Measurements from ENCODE around the gene RNF169.
"Not testable (repeated sequence)": the region's sequence is repeated elsewhere in the genome, so short reads cannot be mapped to it uniquely, and the experiment has no call there.

The RNF169 gene

GRCh38 chr11:74820763-74821162, 72.1 kb downstream of the RNF169 start:
- peak; percentile 77 for DNase-seq (ENCODE audit: low read depth)

- DNase-seq (ENCODE audit: low read depth), result no peak
Measured at GRCh38 chr11:74822170-74822569, 73.5 kb downstream of the RNF169 start.

GRCh38 chr11:74824285-74824982, 75.8 kb downstream of the RNF169 start:
- no peak for DNase-seq (ENCODE audit: low read depth)

DNA sequence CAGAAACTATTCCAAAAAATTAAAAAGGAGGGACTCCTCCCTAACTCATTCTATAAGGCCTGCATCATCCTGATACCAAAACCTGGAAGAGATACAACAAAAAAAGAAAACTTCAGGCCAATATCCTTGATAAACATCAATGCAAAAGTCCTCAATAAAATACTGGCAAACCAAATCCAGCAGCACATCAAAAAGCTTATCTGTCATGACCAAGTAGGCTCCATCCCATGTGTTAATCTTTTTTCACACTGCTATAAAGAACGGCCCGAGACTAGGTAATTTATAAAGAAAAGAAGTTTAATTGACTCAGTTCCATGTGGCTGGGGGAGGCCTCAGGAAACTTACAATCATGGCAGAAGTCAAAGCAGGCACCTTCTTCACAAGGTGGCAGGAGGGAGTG, 76.9 kb downstream of the RNF169 start:
- not testable (repeated sequence) for DNase-seq (ENCODE audit: low read depth)

- DNase-seq (ENCODE audit: low read depth), result no peak
Measured at GRCh38 chr11:74826901-74827300, 78.3 kb downstream of the RNF169 start.

DNA sequence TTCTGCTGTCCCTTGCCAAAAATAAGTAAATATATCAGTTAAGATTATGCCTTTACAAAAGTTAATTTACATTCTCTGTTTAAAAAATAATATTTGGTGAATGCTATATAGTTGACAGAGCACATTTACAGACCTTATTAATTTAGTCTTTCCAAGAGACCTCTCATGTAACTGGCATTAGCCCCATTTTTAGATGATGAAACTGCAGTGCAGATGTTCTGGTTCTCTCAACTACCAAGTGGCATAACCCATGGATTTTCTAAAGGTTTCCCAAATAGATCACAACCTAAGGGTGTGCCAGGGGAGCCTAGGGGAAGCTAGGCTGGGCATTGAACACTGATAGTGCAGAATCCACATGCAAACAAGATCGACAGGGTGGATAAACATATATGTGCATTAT, 88.5 kb downstream of the RNF169 start:
- no peak for DNase-seq (ENCODE audit: low read depth)

DNA sequence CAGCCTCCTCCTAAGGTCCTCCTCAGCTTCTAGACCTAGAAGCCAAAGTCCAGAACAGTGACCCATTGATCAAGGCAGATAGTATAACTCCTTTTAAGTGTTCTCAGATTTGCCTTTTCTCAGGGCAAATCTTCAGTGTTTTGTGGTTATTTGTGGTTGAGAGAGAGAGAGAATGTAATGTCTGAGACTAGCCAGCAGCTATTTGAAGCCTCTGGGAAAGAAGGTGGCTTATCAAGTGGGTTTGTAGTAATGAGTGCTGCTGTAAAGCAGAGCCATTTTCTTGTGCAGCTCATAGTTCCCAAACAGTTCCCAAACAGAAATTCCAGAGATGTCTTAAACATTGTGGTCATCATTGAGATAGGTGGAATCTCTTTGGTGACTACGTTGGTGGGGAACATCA, 89.5 kb downstream of the RNF169 start:
- DNase-seq (ENCODE audit: low read depth), result no peak

DNA sequence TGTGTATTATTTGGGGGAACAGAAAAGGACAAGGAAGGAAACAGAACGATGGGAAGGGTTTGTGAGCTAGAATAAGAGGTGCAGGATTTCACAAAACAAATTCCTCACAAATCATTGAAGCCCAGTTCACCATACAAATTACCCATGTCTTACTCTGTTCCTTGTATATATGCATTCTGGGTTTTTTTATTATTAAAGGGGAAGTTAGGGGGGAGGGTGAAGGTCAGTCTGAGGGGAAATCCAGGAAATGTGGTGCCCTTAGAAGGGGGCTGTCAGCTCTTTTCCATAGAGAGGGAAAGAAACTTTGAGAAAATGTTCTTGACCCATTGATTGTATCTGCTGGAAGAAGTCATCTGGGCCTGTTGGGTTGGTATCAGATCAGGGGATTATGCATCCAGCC, 90.8 kb downstream of the RNF169 start:
- no peak for DNase-seq (ENCODE audit: low read depth)

GRCh38 chr11:74839971-74840370, 91.3 kb downstream of the RNF169 start:
- DNase-seq (ENCODE audit: low read depth), result no peak

DNA sequence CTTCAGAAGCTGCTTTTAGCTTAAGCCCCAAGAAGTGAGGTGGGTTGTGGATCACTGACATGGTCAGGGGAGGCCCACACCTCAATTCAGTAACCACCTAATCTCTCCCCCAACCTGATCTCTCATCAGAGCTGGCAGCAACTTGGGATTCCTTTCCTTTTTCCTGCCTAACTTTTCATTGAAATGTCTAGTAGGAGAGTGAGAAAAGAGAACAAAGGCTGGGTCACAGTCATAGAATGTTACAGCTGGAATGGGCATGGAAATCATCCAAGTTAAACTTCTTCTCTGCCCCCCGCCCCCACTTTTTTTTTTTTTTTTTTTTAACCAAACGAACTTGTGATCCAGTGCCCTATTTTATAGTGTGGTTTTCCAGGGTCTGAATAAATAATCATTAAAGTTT, 91.8 kb downstream of the RNF169 start:
- DNase-seq (ENCODE audit: low read depth), result no peak

DNA sequence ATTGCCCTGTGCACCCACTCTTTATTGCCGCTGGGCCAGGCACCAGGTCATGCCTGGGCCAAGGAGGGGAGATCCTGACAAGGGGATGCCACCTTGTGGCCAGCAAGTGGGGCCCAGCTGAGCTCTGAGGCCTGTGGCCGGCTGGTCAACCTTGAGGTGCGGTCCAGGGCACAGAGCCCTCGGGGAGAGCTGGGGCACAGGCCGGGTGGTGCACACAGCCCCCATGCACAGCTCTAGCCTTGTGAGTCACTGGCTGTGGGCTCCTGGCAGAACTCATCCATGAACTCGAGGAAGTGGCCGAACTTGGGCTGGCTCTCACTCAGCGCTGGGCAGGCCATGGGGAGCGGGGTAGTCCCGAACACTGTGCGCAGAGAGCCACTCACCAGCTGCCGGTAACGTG, 94.3 kb downstream of the RNF169 start:
- no peak for DNase-seq (ENCODE audit: low read depth)

DNA sequence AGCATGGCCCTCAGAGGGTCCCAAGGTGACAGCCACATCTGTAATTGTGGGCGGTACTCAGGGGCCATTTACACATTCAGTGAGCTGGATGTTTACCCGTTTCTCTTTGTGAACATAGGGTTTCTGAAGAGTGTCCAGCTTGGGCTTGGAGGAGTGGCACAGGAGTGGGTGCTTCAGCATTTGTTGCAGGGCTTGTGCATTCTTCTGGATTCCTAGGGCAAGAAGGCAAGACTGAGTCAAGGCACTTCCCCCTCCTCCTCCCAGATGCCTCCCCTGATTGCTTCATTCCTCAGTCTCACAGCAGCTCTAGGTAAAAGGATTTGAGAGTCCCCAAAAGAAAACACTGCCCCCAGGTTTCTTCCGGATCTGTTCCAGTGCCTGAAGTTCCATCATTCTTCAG, 95.4 kb downstream of the RNF169 start:
- no peak for DNase-seq (ENCODE audit: low read depth)

GRCh38 chr11:74844865-74845264, 96.2 kb downstream of the RNF169 start:
- DNase-seq (ENCODE audit: low read depth), result no peak

GRCh38 chr11:74845978-74846517, 97.4 kb downstream of the RNF169 start:
- DNase-seq (ENCODE audit: low read depth), result no peak

DNA sequence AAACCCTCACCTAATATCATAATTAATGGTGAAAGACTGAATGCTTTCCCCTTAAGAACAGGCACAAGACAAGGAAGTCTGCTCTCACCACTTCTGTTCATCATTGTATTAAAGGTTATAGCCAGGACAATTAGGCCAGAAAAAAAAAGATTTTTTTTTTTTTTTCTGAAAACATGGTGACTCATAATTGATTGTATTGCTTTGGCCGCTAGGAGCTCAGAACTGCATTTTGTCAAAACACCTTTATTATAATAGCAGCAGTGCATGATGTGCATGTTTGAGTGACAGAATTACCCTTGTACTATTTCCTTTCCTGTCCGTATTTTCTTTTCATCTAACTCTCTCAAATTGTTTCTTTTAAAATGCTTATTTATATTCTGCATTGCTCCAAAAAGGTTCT, 98.1 kb downstream of the RNF169 start:
- DNase-seq (ENCODE audit: low read depth), result no peak

GRCh38 chr11:74847395-74847794, 98.7 kb downstream of the RNF169 start:
- DNase-seq (ENCODE audit: low read depth), result no peak

- DNase-seq (ENCODE audit: low read depth), result no peak
Measured at GRCh38 chr11:74847895-74848294, 99.2 kb downstream of the RNF169 start.

- peak; percentile 87 for DNase-seq (ENCODE audit: low read depth)
Measured at GRCh38 chr11:74849525-74850391, 101.1 kb downstream of the RNF169 start.

DNA sequence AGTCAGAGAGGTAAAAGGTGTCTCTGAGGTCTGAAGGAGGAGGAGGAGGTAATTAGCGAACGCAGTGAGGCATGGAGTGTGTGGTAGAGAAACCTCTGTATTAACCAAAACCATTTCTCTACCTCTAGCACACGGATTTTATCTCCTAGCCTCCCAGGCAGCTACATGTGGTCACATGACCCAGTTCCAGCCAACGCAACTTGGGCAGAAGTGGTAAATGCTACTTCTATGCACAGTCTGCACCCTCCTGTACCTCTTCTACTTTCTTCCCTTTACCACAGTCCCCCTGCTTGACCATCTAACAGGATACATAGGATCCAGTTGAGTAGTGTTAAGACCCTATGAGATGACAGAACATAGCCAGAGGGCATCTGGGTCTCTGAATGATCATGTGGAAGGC, 104.6 kb downstream of the RNF169 start:
- DNase-seq (ENCODE audit: low read depth), result no peak

GRCh38 chr11:74860743-74861142, 112.1 kb downstream of the RNF169 start:
- no peak for DNase-seq (ENCODE audit: low read depth)

GRCh38 chr11:74863410-74863809, 114.8 kb downstream of the RNF169 start:
- no peak for DNase-seq (ENCODE audit: low read depth)

GRCh38 chr11:74866557-74866956, 117.9 kb downstream of the RNF169 start:
- no peak for DNase-seq (ENCODE audit: low read depth)

GRCh38 chr11:74870485-74870884, 121.8 kb downstream of the RNF169 start:
- no peak for DNase-seq (ENCODE audit: low read depth)
